GM23338 (cell line): ENCODE measurements around the gene IRX2. TPM values are rescaled to one million over a fixed set of nuclear protein-coding genes. Genes with fewer than 3 reads are reported as not detected.

Source experiments
- CTCF ChIP-seq, 2 experiments: fragments of 200-600 bp in 1 of 2; sonication (generic) in 1 of 2; conservative IDR thresholded peaks; 2 replicates each; pipeline versions ENCODE4 v1.5.1 to v1.6.1; 2016 to 2017; ENCODE audit warnings: antibody characterized with exemption in 2 of 2, low read depth in 2 of 2, mild to moderate bottlenecking in 2 of 2, moderate library complexity in 1 of 2
- ETS1 ChIP-seq: IDR thresholded peaks from 2 replicates; pipeline ENCODE4 v1.6.1; 2016; ENCODE audit warnings: antibody characterized with exemption
- EZH2 ChIP-seq: fragments of 200-600 bp; sonication (generic); IDR thresholded peaks from one replicate; pipeline ENCODE4 v1.8.0; 2017; ENCODE audit warnings: antibody characterized with exemption, mild to moderate bottlenecking, low read depth; ENCODE audit not compliant: unreplicated experiment
- JUNB ChIP-seq: IDR thresholded peaks from one replicate; pipeline ENCODE4 v1.6.1; 2016; ENCODE audit warnings: antibody characterized with exemption; ENCODE audit not compliant: unreplicated experiment
- ZNF114 ChIP-seq: fragments of 250-450 bp; sonication (Bioruptor Pico); IDR thresholded peaks from 2 replicates; pipeline ENCODE4 v1.5.0; 2020; ENCODE audit warnings: mild to moderate bottlenecking, moderate library complexity
- ZNF462 ChIP-seq: fragments of 250-450 bp; sonication (Bioruptor Pico); IDR thresholded peaks from 2 replicates; pipeline ENCODE4 v1.5.0; 2020; ENCODE audit warnings: mild to moderate bottlenecking, moderate library complexity
- polyA plus RNA-seq: library from polyadenylated mRNA; unstranded; fragments of >200 nt; fragmentation: Nextera tagmentation; extraction: Ambion mirVana; gene quantifications from 2 replicates; pipeline ENCODE4 v1.2.1, GENCODE V29; 2016
- total RNA-seq: library from RNA; depleted of rRNA; stranded (reverse); fragments of >200 nt; shearing (Covaris generic); gene quantifications from 2 replicates; pipeline ENCODE4 v1.2.3, GENCODE V29; 2014

IRX2 gene
- total and polyA plus RNA-seq, 2 experiments from 2014 or later: 13.6 to 25.3 TPM

GRCh38 chr5:2744485-2744884, 7.0 kb downstream of the IRX2 start (continued):
- TF ChIP-seq ETS1 (no peak), EZH2 (no peak), ZNF462 (CRISPR knock-in tag) (no peak), JUNB (no peak), CTCF (conservative IDR thresholded peaks at IDR 0.05; ENCODE audit: low read depth in 2 of 2) (no peak), ZNF114 (CRISPR knock-in tag) (no peak)
